Pancreas (tissue), 10 donors: Measurements from ENCODE around the gene PUM1. TPM values are rescaled to one million over a fixed set of nuclear protein-coding genes. Genes with fewer than 3 reads are reported as not detected.
"Not testable (repeated sequence)": the region's sequence is repeated elsewhere in the genome, so short reads cannot be mapped to it uniquely, and the experiment has no call there.

ENCODE experiments used
- ATAC-seq, 4 donors: fragments of 200-7000 bp; cut with Tn5 transposase; one replicate each; pipeline versions ENCODE4 v1.8.0 to v1.9.1; 2020; ENCODE audit warnings: mild to moderate bottlenecking in 4 of 4, moderate library complexity in 4 of 4
- DNase-seq, 6 donors: peaks; one replicate each; pipeline ENCODE4 v3.0.0-alpha.2; 2020
- FAIRE-seq: peaks from 2 replicates; lab custom pipeline; 2012; peaks lifted over from hg19 to GRCh38; lab: Jason Lieb, UNC
- H3K27ac ChIP-seq, 4 donors: fragments of 200-600 bp; sonication (generic); 1 replicate in 3 of 4; 2 replicates in 1 of 4; pipeline versions ENCODE4 v1.5.0 to v1.8.0; 2020
- H3K27me3 ChIP-seq, 4 donors: fragments of 200-600 bp; one replicate each; pipeline ENCODE4 v1.8.0; 2021
- H3K36me3 ChIP-seq, 3 donors: fragments of 200-600 bp; sonication (generic) in 1 of 3; one replicate each; pipeline versions ENCODE4 v1.5.0 to v1.8.0; 2020 to 2021
- H3K4me1 ChIP-seq, 3 donors: fragments of 200-600 bp; one replicate each; pipeline ENCODE4 v1.8.0; 2021
- H3K4me3 ChIP-seq, 4 donors: fragments of 200-600 bp; sonication (generic) in 2 of 4; one replicate each; pipeline versions ENCODE4 v1.5.0 to v1.8.0; 2020 to 2021
- H3K9me3 ChIP-seq, 4 donors: fragments of 200-600 bp; one replicate each; pipeline ENCODE4 v1.8.0; 2021
- WGBS, 2 donors: extraction: QIAGEN DNeasy Blood & Tissue Kit; methylation state at CpG; one replicate each; pipeline ENCODE4 v1.1.7; 2013; 5-methylcytosine and 5-hydroxymethylcytosine counted together
- intact Hi-C, 3 donors: fragments of 100-400 bp; cut with DNase I; formaldehyde crosslinking; loops; one replicate each; pipeline versions ENCODE4 v1.11.1 to v1.14.2; 2022
- polyA plus RNA-seq, 2 donors: library from polyadenylated mRNA; stranded (reverse); fragments of 200-250 nt; gene quantifications; one replicate each; pipeline ENCODE4 v1.2.3, GENCODE V29; 2013
- total RNA-seq, 6 donors: library from RNA; stranded (reverse); fragmentation: NEBNext Ultra II Directional in 4 of 6; extraction: Animal tissue kit (Norgen Biotek cat#: 25700) in 4 of 6; gene quantifications; one replicate each; pipeline versions ENCODE4 v1.2.1 to v1.2.4, GENCODE V29; 2021 to 2023
- TF ChIP-seq, protein P1 (sequence below), 4 donors: fragments of 200-600 bp; sonication (generic) in 3 of 4; IDR thresholded peaks; one replicate each; pipeline versions ENCODE4 v1.5.0 to v1.8.0; 2021; ENCODE audit warnings: antibody characterized with exemption in 4 of 4
- donor health status: healthy with polysubstance abuse.
- donor health status: DM: no; HTN: no; CAD: no; lungs with moderate emphysema.
- donor health status: DM: no; HTN: no; CAD: no.
- donor health status: control.
- donor health status: control.
- donor health status: Bipolar disorder and iron deficiency.
- donor health status: DM: yes; HTN: yes; CAD: no.
- donor health status: DM: no; HTN: no; CAD: no.
- donor health status: DM: no; HTN: no; CAD: no.
- donor health status: DM: yes; HTN: yes; CAD: no.

The PUM1 gene
- total and polyA plus RNA-seq, 8 donors = 16.9 to 75.8 (median 43.1) TPM

DNA sequence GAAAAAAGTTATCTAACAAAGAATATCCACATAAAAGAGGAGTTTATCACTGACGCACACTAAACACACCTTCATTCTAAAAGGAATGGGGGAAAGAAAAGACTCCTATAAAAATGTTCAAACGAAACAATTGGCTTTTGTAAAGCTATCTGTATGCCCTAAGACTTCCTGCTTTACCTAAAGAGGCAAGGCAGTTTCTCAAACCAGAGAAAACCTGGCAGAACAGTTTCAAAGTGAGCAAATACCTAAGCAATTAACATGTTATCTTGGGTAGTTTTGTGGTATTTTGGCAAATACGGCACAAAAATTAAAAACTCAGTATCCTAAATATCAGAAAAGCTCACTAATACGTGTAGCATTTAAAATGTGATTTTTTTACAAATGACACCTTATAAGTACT is 1.9 kb downstream of the PUM1 start:
- H3K9me3 ChIP-seq = no peaks in the 10 kb centered on the region
- ATAC-seq (no peak), DNase-seq (no peak), FAIRE-seq (no peak)
- TF ChIP-seq, protein P1, sequence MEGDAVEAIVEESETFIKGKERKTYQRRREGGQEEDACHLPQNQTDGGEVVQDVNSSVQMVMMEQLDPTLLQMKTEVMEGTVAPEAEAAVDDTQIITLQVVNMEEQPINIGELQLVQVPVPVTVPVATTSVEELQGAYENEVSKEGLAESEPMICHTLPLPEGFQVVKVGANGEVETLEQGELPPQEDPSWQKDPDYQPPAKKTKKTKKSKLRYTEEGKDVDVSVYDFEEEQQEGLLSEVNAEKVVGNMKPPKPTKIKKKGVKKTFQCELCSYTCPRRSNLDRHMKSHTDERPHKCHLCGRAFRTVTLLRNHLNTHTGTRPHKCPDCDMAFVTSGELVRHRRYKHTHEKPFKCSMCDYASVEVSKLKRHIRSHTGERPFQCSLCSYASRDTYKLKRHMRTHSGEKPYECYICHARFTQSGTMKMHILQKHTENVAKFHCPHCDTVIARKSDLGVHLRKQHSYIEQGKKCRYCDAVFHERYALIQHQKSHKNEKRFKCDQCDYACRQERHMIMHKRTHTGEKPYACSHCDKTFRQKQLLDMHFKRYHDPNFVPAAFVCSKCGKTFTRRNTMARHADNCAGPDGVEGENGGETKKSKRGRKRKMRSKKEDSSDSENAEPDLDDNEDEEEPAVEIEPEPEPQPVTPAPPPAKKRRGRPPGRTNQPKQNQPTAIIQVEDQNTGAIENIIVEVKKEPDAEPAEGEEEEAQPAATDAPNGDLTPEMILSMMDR (IDR thresholded peaks at IDR 0.05) = no peak
- no peaks in the 10 kb centered on the region for H3K27me3 ChIP-seq
- H3K4me1 ChIP-seq = peaks cover 23 to 28% (median 25%) of the 10 kb centered on the region in 3 donors
- peak overlapping the region in 3 of 4 donors; percentile 39 to 97 (median 97) for H3K27ac ChIP-seq
- intact Hi-C loops = no loop called here
- peaks cover 0 to 5% (median 4%) of the 10 kb centered on the region in 3 donors for H3K36me3 ChIP-seq
- peak overlapping the region in 3 of 4 donors; percentile 63 to 73 (median 63) for H3K4me3 ChIP-seq
- WGBS, 2 donors = 1 to 2% methylated on average over 4 of the region's 4 CpGs

DNA sequence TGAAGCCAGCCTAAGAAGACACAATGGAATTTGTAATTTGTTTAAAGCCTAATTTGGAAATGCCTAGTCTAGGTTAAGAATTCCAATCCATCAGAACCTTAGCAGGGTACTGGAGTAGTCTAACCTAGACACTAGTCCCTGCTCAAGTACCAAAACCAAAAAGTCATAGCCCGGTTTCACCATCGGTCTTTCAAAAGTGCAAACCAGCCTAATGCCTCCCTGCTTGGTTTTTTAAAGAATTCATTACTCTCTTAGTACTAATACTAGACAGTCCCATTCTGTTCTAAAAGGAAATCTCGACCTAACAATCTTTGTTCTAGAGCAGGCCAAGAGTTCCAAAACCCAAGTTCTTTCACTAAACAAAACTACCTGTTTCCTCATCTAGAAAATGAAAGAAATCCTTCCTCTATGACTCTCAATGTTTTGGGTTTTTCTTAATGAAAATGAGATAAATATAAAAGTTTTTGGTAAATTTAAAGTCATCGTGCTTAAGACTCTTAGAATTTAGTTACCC is 2.6 kb downstream of the PUM1 start:
- Histone ChIP-seq H3K27ac (peak overlapping the region in 2 of 4 donors; percentile 97), H3K4me1 (peaks cover 23 to 28% (median 25%) of the 10 kb centered on the region in 3 donors)

DNA sequence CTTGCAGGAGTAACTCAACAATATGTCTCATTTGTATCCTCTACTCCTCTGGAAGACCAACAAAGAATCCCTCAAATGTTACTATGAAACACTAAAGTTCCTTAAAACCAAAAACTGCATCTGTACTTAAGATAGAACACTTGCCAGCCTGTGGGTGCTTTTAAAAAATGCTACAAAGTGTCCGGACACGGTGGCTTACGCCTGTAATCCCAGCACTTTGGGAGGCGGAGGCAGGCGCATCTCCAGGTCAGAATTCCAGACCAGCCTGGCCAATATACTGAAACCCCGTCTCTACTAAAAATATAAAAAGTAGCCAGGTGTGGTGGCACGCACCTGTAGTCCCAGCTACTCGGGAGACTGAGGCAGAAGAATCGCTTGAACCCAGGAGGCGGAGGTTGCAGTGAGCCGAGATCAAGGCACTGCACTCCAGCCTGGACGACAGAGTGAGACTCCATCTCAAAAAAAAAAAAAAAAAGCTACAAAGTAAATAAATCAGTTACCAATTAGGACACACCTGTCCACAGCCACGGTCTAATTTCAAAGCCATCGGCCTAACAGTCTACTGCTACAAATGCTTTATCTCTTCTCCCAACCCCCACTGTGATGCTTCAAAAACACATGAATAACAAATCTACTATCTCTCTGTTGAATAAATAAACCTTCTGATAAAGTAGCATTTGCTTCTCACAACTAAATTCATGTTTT is 3.2 kb downstream of the PUM1 start:
- FAIRE-seq, DNase-seq, intact Hi-C loops: not testable (repeated sequence)

More for the DNA sequence above, 2.6 kb downstream of the PUM1 start:
- Histone ChIP-seq H3K27me3 (no peaks in the 10 kb centered on the region), H3K9me3 (no peaks in the 10 kb centered on the region), H3K4me3 (peak overlapping the region in 2 of 4 donors; percentile 63), H3K36me3 (peaks cover 0 to 12% (median 7%) of the 10 kb centered on the region in 3 donors)
- DNase-seq (no peak), FAIRE-seq (no peak), ATAC-seq (no peak)
- intact Hi-C loops = no loop called here
- TF ChIP-seq, protein P1 (IDR thresholded peaks at IDR 0.05) = no peak
- 42 to 59% methylated on average over 4 of the region's 4 CpGs for WGBS, 2 donors

DNA sequence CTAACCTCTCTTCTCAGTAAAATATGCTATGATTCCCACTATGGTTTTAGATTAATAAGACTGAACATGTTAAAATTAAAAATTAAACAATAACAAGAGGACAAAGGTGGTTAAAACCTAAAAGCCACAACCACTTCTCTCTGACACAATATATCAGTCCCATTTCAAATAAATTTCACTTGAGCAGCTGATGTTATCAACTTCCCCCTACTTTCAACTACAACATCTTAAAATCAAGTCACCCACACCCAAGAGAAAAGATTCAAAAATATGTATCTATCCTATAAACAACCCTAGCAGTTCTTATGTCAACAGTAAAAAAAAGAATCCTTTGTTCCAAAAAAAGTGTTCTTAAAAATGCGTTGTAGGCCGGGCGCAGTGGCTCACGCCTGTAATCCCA is 7.5 kb downstream of the PUM1 start:
- H3K27ac ChIP-seq = no peak overlapping the region
- no peak overlapping the region for H3K4me3 ChIP-seq
- peaks cover 33 to 49% (median 39%) of the 10 kb centered on the region in 3 donors for H3K4me1 ChIP-seq
- peaks cover 0 to 20% (median 7%) of the 10 kb centered on the region in 3 donors for H3K36me3 ChIP-seq
- DNase-seq (no peak), ATAC-seq (no peak), FAIRE-seq (no peak)
- H3K27me3 ChIP-seq = no peaks in the 10 kb centered on the region
- TF ChIP-seq, protein P1 (IDR thresholded peaks at IDR 0.05) = no peak
- 92 to 96% methylated on average over 4 of the region's 4 CpGs for WGBS, 2 donors
- H3K9me3 ChIP-seq = no peaks in the 10 kb centered on the region
- intact Hi-C loops = no loop called here

More for the DNA sequence above, 3.2 kb downstream of the PUM1 start:
- ATAC-seq = peak in 2 of 4 donors; percentile 3 to 7
- peaks cover 0 to 16% (median 7%) of the 10 kb centered on the region in 3 donors for H3K36me3 ChIP-seq
- 35 to 40% methylated on average over 14 of the region's 14 CpGs for WGBS, 2 donors
- H3K9me3 ChIP-seq, H3K27me3 ChIP-seq: not testable (repeated sequence)
- H3K4me3 ChIP-seq = peak overlapping the region in 2 of 4 donors; percentile 8 to 63
- H3K27ac ChIP-seq = peak overlapping the region in 2 of 4 donors; percentile 97
- H3K4me1 ChIP-seq = peaks cover 23 to 28% (median 25%) of the 10 kb centered on the region in 3 donors

DNA sequence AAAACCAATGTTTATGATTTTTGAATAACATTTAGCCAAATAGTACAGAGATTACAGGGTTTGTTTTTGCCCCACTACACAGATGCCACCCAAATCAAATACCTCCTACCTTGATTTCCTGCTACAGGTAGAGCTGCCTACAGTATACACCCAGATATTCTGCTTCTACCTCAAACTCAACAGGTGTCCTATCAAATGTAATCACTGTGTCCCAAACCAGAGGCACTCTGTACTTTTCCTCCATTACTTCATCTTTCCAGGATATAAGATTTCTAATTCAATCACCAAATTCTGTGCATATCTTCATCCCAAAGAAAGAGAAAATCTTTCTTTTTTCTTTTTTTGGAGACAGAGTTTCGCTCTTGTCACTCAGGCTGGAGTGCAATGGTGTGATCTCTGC is 9.6 kb downstream of the PUM1 start:
- 100% methylated on average over 1 of the region's 1 CpG for WGBS, 2 donors
- no peak for FAIRE-seq
- H3K9me3 ChIP-seq = no peaks in the 10 kb centered on the region
- no peak overlapping the region for H3K4me3 ChIP-seq
- no peaks in the 10 kb centered on the region for H3K27me3 ChIP-seq
- TF ChIP-seq, protein P1 (IDR thresholded peaks at IDR 0.05) = no peak
- H3K27ac ChIP-seq = peak overlapping the region in 1 of 4 donors; percentile 33
- peak in 2 of 4 donors; percentile 6 to 24 for ATAC-seq
- intact Hi-C loops = no loop called here
- peaks cover 16 to 31% (median 22%) of the 10 kb centered on the region in 3 donors for H3K4me1 ChIP-seq
- no peak for DNase-seq
- peaks cover 0 to 20% (median 7%) of the 10 kb centered on the region in 3 donors for H3K36me3 ChIP-seq
